GM23338 (cell line): Measurements from ENCODE around the gene KCTD15. TPM values are rescaled to one million over a fixed set of nuclear protein-coding genes. Genes with fewer than 3 reads are reported as not detected.

ENCODE experiments used
- ATAC-seq: fragments of 200-7000 bp; cut with Tn5 transposase; 3 replicates; pipeline ENCODE4 v1.9.1; 2020
- DNase-seq: peaks from one replicate; pipeline ENCODE4 v3.0.0-alpha.2; 2015; ENCODE audit warnings: low spot score
- H2AFZ ChIP-seq: fragments of 200-600 bp; sonication (generic); 2 replicates; pipeline ENCODE4 v1.8.0; 2016; ENCODE audit warnings: antibody characterized with exemption, mild to moderate bottlenecking, moderate library complexity
- H3F3A ChIP-seq: fragments of 200-600 bp; sonication (generic); replicated peaks from 2 replicates; pipeline ENCODE4 v1.8.0; 2017; ENCODE audit warnings: antibody characterized with exemption, mixed run types, low read depth
- H3K27ac ChIP-seq: fragments of 200-600 bp; sonication (generic); 2 replicates; pipeline ENCODE4 v1.6.1; 2016; ENCODE audit warnings: low read depth
- H3K27me3 ChIP-seq: fragments of 200-600 bp; sonication (generic); 2 replicates; pipeline ENCODE4 v1.8.0; 2016; ENCODE audit warnings: mild to moderate bottlenecking, mixed run types, moderate library complexity; ENCODE audit not compliant: insufficient read depth
- H3K36me3 ChIP-seq: fragments of 200-600 bp; sonication (generic); 2 replicates; pipeline ENCODE4 v1.8.0; 2016; ENCODE audit warnings: mild to moderate bottlenecking; ENCODE audit not compliant: insufficient read depth
- H3K4me1 ChIP-seq: fragments of 200-600 bp; sonication (generic); 2 replicates; pipeline ENCODE4 v1.8.0; 2016; ENCODE audit warnings: mild to moderate bottlenecking, moderate library complexity; ENCODE audit not compliant: insufficient read depth
- H3K4me2 ChIP-seq: fragments of 200-600 bp; sonication (generic); 2 replicates; pipeline ENCODE4 v1.7.1; 2017; ENCODE audit warnings: mixed run types
- H3K4me3 ChIP-seq: fragments of 200-600 bp; sonication (generic); 2 replicates; pipeline ENCODE4 v1.6.1; 2016; ENCODE audit warnings: mixed run types
- H3K79me2 ChIP-seq: fragments of 200-600 bp; sonication (generic); replicated peaks from 2 replicates; pipeline ENCODE4 v1.8.0; 2017; ENCODE audit warnings: mild to moderate bottlenecking; ENCODE audit not compliant: insufficient read depth
- H3K9me2 ChIP-seq: fragments of 200-600 bp; sonication (generic); 2 replicates; pipeline ENCODE4 v1.8.0; 2017; ENCODE audit not compliant: insufficient read depth
- H4K20me1 ChIP-seq: fragments of 200-600 bp; sonication (generic); replicated peaks from 2 replicates; pipeline ENCODE4 v1.8.0; 2017; ENCODE audit warnings: mild to moderate bottlenecking; ENCODE audit not compliant: insufficient read depth
- H3K27ac Mint-ChIP-seq: 2 replicates; pipeline ENCODE4 v1.8.0; 2020; ENCODE audit warnings: inconsistent platforms, mild to moderate bottlenecking, moderate library complexity, mixed read lengths
- H3K27me3 Mint-ChIP-seq: 3 replicates; pipeline ENCODE4 v1.8.0; 2022; ENCODE audit warnings: low read depth, mild to moderate bottlenecking, moderate library complexity, mixed read lengths, inconsistent platforms; ENCODE audit not compliant: insufficient read depth, poor library complexity
- H3K36me3 Mint-ChIP-seq: 3 replicates; pipeline ENCODE4 v1.8.0; 2021; ENCODE audit warnings: low read depth, mild to moderate bottlenecking, inconsistent platforms, moderate library complexity, mixed read lengths
- H3K4me1 Mint-ChIP-seq: 3 replicates; pipeline ENCODE4 v1.8.0; 2020; ENCODE audit warnings: mild to moderate bottlenecking, inconsistent platforms, mixed read lengths
- H3K4me3 Mint-ChIP-seq: 3 replicates; pipeline ENCODE4 v1.8.0; 2021; ENCODE audit warnings: moderate library complexity, mild to moderate bottlenecking, inconsistent platforms, mixed read lengths
- H3K9me3 Mint-ChIP-seq: 3 replicates; pipeline ENCODE4 v1.8.0; 2020; ENCODE audit warnings: moderate library complexity, mild to moderate bottlenecking, inconsistent platforms, mixed read lengths
- CREB1 ChIP-seq: fragments of 250-450 bp; sonication (Bioruptor Pico); IDR thresholded peaks from 2 replicates; pipeline ENCODE4 v1.5.0; 2020; ENCODE audit warnings: low read depth, mild to moderate bottlenecking, moderate library complexity
- ETS1 ChIP-seq: IDR thresholded peaks from 2 replicates; pipeline ENCODE4 v1.6.1; 2016; ENCODE audit warnings: antibody characterized with exemption
- EZH2 ChIP-seq: fragments of 200-600 bp; sonication (generic); IDR thresholded peaks from one replicate; pipeline ENCODE4 v1.8.0; 2017; ENCODE audit warnings: antibody characterized with exemption, mild to moderate bottlenecking, low read depth; ENCODE audit not compliant: unreplicated experiment
- EZH2phosphoT487 ChIP-seq: fragments of 200-600 bp; sonication (generic); IDR thresholded peaks from one replicate; pipeline ENCODE4 v1.8.1; 2018; ENCODE audit warnings: antibody characterized with exemption; ENCODE audit not compliant: unreplicated experiment
- JUNB ChIP-seq: IDR thresholded peaks from one replicate; pipeline ENCODE4 v1.6.1; 2016; ENCODE audit warnings: antibody characterized with exemption; ENCODE audit not compliant: unreplicated experiment
- NANOG ChIP-seq: IDR thresholded peaks from 2 replicates; pipeline ENCODE4 v1.6.1; 2016; ENCODE audit warnings: antibody characterized with exemption, borderline replicate concordance
- POLR2AphosphoS5 ChIP-seq: IDR thresholded peaks from 2 replicates; pipeline ENCODE4 v1.6.1; 2016; ENCODE audit warnings: antibody characterized with exemption, low read depth
- REST ChIP-seq: IDR thresholded peaks from one replicate; pipeline ENCODE4 v1.6.1; 2018; ENCODE audit warnings: antibody characterized with exemption; ENCODE audit not compliant: unreplicated experiment
- STAT1 ChIP-seq: IDR thresholded peaks from one replicate; pipeline ENCODE4 v1.6.1; 2016; ENCODE audit warnings: antibody characterized with exemption; ENCODE audit not compliant: unreplicated experiment
- ZNF114 ChIP-seq: fragments of 250-450 bp; sonication (Bioruptor Pico); IDR thresholded peaks from 2 replicates; pipeline ENCODE4 v1.5.0; 2020; ENCODE audit warnings: mild to moderate bottlenecking, moderate library complexity
- ZNF331 ChIP-seq: fragments of 250-450 bp; sonication (Bioruptor Pico); IDR thresholded peaks from 2 replicates; pipeline ENCODE4 v1.5.0; 2020; ENCODE audit warnings: low read depth, mild to moderate bottlenecking, moderate library complexity
- ZNF462 ChIP-seq: fragments of 250-450 bp; sonication (Bioruptor Pico); IDR thresholded peaks from 2 replicates; pipeline ENCODE4 v1.5.0; 2020; ENCODE audit warnings: mild to moderate bottlenecking, moderate library complexity
- polyA plus RNA-seq: library from polyadenylated mRNA; unstranded; fragments of >200 nt; fragmentation: Nextera tagmentation; extraction: Ambion mirVana; gene quantifications from 2 replicates; pipeline ENCODE4 v1.2.1, GENCODE V29; 2016
- total RNA-seq: library from RNA; depleted of rRNA; stranded (reverse); fragments of >200 nt; shearing (Covaris generic); gene quantifications from 2 replicates; pipeline ENCODE4 v1.2.3, GENCODE V29; 2014
- TF ChIP-seq, protein P1 (sequence below), 2 experiments: fragments of 200-600 bp in 1 of 2; sonication (generic) in 1 of 2; conservative IDR thresholded peaks; 2 replicates each; pipeline versions ENCODE4 v1.5.1 to v1.6.1; 2016 to 2017; ENCODE audit warnings: antibody characterized with exemption in 2 of 2, low read depth in 2 of 2, mild to moderate bottlenecking in 2 of 2, moderate library complexity in 1 of 2

The KCTD15 gene
- total and polyA plus RNA-seq, 2 experiments from 2014 or later = 5.1 to 60.1 TPM

DNA sequence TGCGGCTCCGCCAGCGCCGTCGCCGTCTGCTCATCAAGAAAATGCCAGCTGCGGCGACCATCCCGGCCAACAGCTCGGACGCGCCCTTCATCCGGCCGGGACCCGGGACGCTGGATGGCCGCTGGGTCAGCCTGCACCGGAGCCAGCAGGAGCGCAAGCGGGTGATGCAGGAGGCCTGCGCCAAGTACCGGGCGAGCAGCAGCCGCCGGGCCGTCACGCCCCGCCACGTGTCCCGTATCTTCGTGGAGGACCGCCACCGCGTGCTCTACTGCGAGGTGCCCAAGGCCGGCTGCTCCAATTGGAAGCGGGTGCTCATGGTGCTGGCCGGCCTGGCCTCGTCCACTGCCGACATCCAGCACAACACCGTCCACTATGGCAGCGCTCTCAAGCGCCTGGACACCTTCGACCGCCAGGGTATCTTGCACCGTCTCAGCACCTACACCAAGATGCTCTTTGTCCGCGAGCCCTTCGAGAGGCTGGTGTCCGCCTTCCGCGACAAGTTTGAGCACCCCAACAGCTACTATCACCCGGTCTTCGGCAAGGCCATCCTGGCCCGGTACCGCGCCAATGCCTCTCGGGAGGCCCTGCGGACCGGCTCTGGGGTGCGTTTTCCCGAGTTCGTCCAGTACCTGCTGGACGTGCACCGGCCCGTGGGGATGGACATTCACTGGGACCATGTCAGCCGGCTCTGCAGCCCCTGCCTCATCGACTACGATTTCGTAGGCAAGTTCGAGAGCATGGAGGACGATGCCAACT lies 24.4 kb upstream of the KCTD15 start:
- no peak overlapping the region for H2AFZ ChIP-seq
- peaks cover 4% of the 10 kb centered on the region; the same call in 1 of the 2 replicates for H4K20me1 ChIP-seq
- H3K27me3 Mint-ChIP-seq = peaks cover 10% of the 10 kb centered on the region
- H3K9me2 ChIP-seq = no peaks in the 10 kb centered on the region
- no peaks in the 10 kb centered on the region for H3K79me2 ChIP-seq
- H3K36me3 Mint-ChIP-seq = peaks cover 6% of the 10 kb centered on the region; the same call in 2 of the 3 replicates
- TF ChIP-seq REST (no peak), CREB1 (CRISPR knock-in tag) (no peak), POLR2AphosphoS5 (no peak), ZNF462 (CRISPR knock-in tag) (no peak), ETS1 (no peak), NANOG (no peak), STAT1 (no peak), EZH2phosphoT487 (no peak), JUNB (no peak), EZH2 (no peak), ZNF331 (CRISPR knock-in tag) (no peak), ZNF114 (CRISPR knock-in tag) (no peak)
- TF ChIP-seq, protein P1, sequence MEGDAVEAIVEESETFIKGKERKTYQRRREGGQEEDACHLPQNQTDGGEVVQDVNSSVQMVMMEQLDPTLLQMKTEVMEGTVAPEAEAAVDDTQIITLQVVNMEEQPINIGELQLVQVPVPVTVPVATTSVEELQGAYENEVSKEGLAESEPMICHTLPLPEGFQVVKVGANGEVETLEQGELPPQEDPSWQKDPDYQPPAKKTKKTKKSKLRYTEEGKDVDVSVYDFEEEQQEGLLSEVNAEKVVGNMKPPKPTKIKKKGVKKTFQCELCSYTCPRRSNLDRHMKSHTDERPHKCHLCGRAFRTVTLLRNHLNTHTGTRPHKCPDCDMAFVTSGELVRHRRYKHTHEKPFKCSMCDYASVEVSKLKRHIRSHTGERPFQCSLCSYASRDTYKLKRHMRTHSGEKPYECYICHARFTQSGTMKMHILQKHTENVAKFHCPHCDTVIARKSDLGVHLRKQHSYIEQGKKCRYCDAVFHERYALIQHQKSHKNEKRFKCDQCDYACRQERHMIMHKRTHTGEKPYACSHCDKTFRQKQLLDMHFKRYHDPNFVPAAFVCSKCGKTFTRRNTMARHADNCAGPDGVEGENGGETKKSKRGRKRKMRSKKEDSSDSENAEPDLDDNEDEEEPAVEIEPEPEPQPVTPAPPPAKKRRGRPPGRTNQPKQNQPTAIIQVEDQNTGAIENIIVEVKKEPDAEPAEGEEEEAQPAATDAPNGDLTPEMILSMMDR (conservative IDR thresholded peaks at IDR 0.05; ENCODE audit: low read depth in 2 of 2) = no peak
- no peak overlapping the region for H3K27ac ChIP-seq
- H3K27ac Mint-ChIP-seq = no peak overlapping the region
- H3K4me1 ChIP-seq = no peaks in the 10 kb centered on the region
- H3K4me2 ChIP-seq = no peak overlapping the region
- ATAC-seq (no peak), DNase-seq (no peak)
- H3K36me3 ChIP-seq = no peaks in the 10 kb centered on the region
- no peaks in the 10 kb centered on the region for H3F3A ChIP-seq
- no peak overlapping the region for H3K4me3 Mint-ChIP-seq
- H3K4me3 ChIP-seq = no peak overlapping the region
- H3K4me1 Mint-ChIP-seq = no peaks in the 10 kb centered on the region
- no peaks in the 10 kb centered on the region for H3K27me3 ChIP-seq
- no peaks in the 10 kb centered on the region for H3K9me3 Mint-ChIP-seq
